Thymus (tissue), 11 donors: ENCODE results near the gene YTHDC1. TPM values are rescaled to one million over a fixed set of nuclear protein-coding genes. Genes with fewer than 3 reads are reported as not detected.
A peak's percentile ranks its signal among the peaks of the same experiment; 100 is the strongest.

Source experiments
- DNase-seq, 9 donors: peaks; one replicate each; pipeline ENCODE4 v3.0.0-alpha.2; 2013; ENCODE audit warnings: low spot score in 9 of 9, low read depth in 6 of 9, missing footprints in 1 of 9
- H3K27ac ChIP-seq, 2 donors: one replicate each; pipeline ENCODE4 v1.5.1; 2013; ENCODE audit warnings: control low read depth in 1 of 2, low read depth in 1 of 2, low read length in 1 of 2, mild to moderate bottlenecking in 1 of 2, moderate library complexity in 1 of 2
- H3K27me3 ChIP-seq, 2 donors: one replicate each; pipeline ENCODE4 v1.5.1; 2013; ENCODE audit warnings: low read length in 1 of 2; ENCODE audit not compliant: control insufficient read depth in 2 of 2, insufficient read depth in 1 of 2
- H3K36me3 ChIP-seq, 2 donors: one replicate each; pipeline ENCODE4 v1.5.1; 2013; ENCODE audit warnings: low read length in 1 of 2, mild to moderate bottlenecking in 1 of 2, moderate library complexity in 1 of 2; ENCODE audit not compliant: control insufficient read depth in 2 of 2, insufficient read depth in 2 of 2
- H3K4me1 ChIP-seq, 2 donors: one replicate each; pipeline ENCODE4 v1.5.1; 2013; ENCODE audit warnings: low read length in 2 of 2; ENCODE audit not compliant: control insufficient read depth in 2 of 2, insufficient read depth in 2 of 2
- H3K4me3 ChIP-seq, 2 donors: one replicate each; pipeline ENCODE4 v1.5.1; 2013; ENCODE audit warnings: low read length in 2 of 2, control low read depth in 1 of 2, mild to moderate bottlenecking in 1 of 2
- H3K9me3 ChIP-seq, 2 donors: one replicate each; pipeline ENCODE4 v1.5.1; 2013; ENCODE audit warnings: low read length in 1 of 2, mild to moderate bottlenecking in 1 of 2; ENCODE audit not compliant: control insufficient read depth in 2 of 2, insufficient read depth in 1 of 2
- WGBS: extraction: QIAGEN DNeasy Blood & Tissue Kit; methylation state at CpG from one replicate; pipeline ENCODE4 v1.1.7; 2013; 5-methylcytosine and 5-hydroxymethylcytosine counted together
- polyA plus RNA-seq: library from polyadenylated mRNA; stranded (reverse); fragments of 200-250 nt; gene quantifications from one replicate; pipeline ENCODE4 v1.2.3, GENCODE V29; 2013
- total RNA-seq: library from RNA; stranded (reverse); fragments of 120-200 nt; gene quantifications from one replicate; pipeline ENCODE4 v1.2.4, GENCODE V29; 2013
- donor health status: healthy.

YTHDC1 gene
- total and polyA plus RNA-seq, 2 donors, result 69.4 to 90.8 TPM

DNA sequence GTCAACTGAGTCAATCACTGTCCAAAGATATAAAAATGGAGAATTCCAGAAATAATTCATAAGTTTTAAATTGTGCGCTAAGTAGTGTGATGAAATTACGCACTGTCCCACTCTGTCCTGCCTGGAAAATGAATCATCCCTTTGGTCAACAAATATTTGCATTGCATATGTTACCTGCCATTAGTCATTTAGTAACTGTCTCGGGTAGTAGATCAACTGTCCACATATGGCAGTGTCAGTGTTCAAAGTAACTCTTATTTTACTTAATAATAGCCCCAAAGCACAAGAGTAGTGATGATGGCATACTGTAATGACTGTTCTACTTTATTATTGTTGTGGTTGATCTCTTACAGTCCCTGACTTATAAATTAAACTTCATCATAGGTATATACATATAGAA, 3.4 kb downstream of the YTHDC1 start:
- H3K4me3 ChIP-seq, result no peak overlapping the region

DNA sequence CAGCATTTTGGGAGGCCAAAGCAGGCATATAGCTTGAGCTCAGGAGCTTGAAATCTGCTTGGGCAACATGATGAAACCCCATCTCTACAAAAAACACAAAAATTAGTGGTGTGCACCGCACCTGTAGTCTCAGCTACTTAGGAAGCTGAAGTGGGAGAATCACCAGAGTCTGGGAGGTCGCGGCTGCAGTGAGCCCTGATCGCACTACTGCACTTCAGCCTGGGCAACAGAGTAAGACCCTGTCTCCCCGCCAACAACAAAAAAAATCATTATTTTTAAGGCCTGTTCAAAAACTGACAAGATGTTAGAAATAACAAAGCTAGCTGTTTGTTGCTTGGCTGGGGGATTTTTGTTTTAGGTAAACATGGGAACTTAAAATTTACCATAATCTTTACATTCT, 5.1 kb downstream of the YTHDC1 start:
- no peak for DNase-seq
- Histone ChIP-seq H3K9me3 (no peaks in the 10 kb centered on the region), H3K4me1 (peaks cover 2 to 4% of the 10 kb centered on the region in 2 donors), H3K36me3 (peaks cover 2 to 3% of the 10 kb centered on the region in 2 donors), H3K27me3 (no peaks in the 10 kb centered on the region), H3K4me3 (no peak overlapping the region), H3K27ac (no peak overlapping the region)
- 97% methylated on average over 5 of the region's 5 CpGs for WGBS

More for the DNA sequence above, 3.4 kb downstream of the YTHDC1 start:
- Histone ChIP-seq H3K9me3 (peaks cover 0 to 4% of the 10 kb centered on the region in 2 donors), H3K27ac (no peak overlapping the region), H3K4me1 (peaks cover 4 to 8% of the 10 kb centered on the region in 2 donors), H3K27me3 (no peaks in the 10 kb centered on the region), H3K36me3 (peaks cover 2 to 3% of the 10 kb centered on the region in 2 donors)
- no peak for DNase-seq
- 99% methylated on average over 3 of the region's 3 CpGs for WGBS

DNA sequence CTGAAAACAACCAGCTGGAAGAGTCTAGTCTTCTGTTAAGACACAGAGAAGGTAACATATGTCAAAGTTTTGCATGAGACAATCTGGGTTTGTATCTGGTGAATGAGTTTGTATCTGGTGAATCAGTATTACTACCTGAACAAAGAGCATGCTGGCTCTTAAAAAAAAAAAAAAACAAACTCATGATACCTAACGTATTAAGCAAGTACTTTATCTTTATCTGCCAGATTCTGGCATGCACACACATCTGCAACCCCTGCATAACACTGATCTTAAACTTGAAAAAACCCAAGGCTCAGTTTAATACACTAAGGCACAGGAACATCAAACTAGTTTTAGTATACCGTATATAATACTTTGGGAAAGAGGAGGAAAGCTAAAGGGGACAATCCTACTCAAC, 5.8 kb downstream of the YTHDC1 start:
- Histone ChIP-seq H3K4me1 (peaks cover 2 to 4% of the 10 kb centered on the region in 2 donors), H3K27me3 (no peaks in the 10 kb centered on the region), H3K9me3 (no peaks in the 10 kb centered on the region), H3K27ac (no peak overlapping the region), H3K4me3 (no peak overlapping the region), H3K36me3 (peaks cover 2 to 3% of the 10 kb centered on the region in 2 donors)
- DNase-seq, result no peak
- WGBS, result 77% methylated on average over 2 of the region's 2 CpGs

DNA sequence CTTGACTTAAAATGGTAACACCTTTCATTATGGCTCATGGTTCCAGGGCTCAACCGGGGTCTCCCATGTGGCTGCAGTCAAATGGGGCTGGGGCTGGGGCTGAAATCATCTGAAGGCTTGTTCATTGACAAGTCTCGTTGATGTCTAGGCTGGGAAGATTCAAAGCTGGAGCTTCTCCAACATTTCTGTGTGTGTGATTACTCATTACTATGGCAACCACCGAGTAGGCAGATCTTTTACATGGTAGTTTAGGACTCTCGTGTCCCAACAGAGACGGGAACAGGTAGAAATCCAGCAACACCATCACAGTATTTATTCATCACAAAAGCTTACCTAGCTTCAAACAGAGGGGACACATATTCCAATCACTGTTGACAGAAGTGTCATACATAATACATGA, 7.8 kb downstream of the YTHDC1 start:
- no peaks in the 10 kb centered on the region for H3K27me3 ChIP-seq
- whole genome bisulfite sequencing, result 85% methylated on average over 5 of the region's 5 CpGs
- DNase-seq, result peak in 1 of 9 donors; percentile 8
- no peak overlapping the region for H3K4me3 ChIP-seq
- H3K27ac ChIP-seq, result no peak overlapping the region
- H3K9me3 ChIP-seq, result no peaks in the 10 kb centered on the region
- peaks cover 3 to 15% of the 10 kb centered on the region in 2 donors for H3K36me3 ChIP-seq
- H3K4me1 ChIP-seq, result peaks cover 2 to 4% of the 10 kb centered on the region in 2 donors

DNA sequence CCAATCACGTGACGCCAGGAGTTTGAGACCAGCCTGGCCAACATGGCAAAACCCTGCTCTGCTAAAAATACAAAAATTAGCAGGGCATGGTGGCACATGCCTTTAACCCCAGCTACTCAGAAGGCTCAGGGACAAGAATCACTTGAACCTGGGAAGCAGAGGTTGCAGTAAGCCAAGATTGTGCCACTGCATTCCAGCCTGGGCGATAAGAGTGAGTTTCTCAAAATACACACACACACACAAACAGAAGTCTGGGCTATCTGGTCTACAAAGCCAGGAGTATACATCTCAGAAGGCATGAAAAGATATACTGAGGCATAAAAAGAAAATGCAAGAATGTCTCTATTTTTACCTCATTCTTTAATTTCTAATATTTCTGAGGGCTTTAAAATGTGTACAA, 11.3 kb downstream of the YTHDC1 start:
- 95% methylated on average over 3 of the region's 3 CpGs for WGBS
- peaks cover 2 to 4% of the 10 kb centered on the region in 2 donors for H3K4me1 ChIP-seq
- H3K4me3 ChIP-seq, result no peak overlapping the region
- H3K36me3 ChIP-seq, result peaks cover 6 to 40% of the 10 kb centered on the region in 2 donors
- H3K9me3 ChIP-seq, result no peaks in the 10 kb centered on the region
- no peak for DNase-seq
- H3K27ac ChIP-seq, result no peak overlapping the region
- no peaks in the 10 kb centered on the region for H3K27me3 ChIP-seq

DNA sequence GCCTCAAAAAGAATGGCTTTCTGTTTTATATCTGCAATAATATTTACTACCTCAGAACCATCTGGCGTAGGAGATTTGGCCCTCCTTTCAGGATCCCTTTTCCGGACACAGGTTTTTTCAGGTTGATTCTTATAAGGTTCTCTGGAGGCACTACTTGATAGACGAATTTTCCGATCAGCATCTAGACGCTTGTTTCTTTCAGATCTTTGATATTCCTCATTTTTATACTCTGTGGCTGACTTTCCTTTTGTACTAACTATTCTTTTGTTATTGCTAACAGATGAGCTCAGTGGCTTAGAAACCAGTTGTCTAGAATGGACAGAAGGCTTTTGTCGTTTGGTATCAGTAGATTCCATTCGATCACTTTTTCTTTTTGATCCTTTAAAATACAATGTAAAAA, 12.4 kb downstream of the YTHDC1 start:
- Histone ChIP-seq H3K4me1 (peaks cover 2 to 4% of the 10 kb centered on the region in 2 donors), H3K4me3 (no peak overlapping the region), H3K27ac (no peak overlapping the region), H3K27me3 (no peaks in the 10 kb centered on the region), H3K9me3 (no peaks in the 10 kb centered on the region), H3K36me3 (peaks cover 6 to 51% of the 10 kb centered on the region in 2 donors)
- 98% methylated on average over 7 of the region's 7 CpGs for WGBS
- no peak for DNase-seq

DNA sequence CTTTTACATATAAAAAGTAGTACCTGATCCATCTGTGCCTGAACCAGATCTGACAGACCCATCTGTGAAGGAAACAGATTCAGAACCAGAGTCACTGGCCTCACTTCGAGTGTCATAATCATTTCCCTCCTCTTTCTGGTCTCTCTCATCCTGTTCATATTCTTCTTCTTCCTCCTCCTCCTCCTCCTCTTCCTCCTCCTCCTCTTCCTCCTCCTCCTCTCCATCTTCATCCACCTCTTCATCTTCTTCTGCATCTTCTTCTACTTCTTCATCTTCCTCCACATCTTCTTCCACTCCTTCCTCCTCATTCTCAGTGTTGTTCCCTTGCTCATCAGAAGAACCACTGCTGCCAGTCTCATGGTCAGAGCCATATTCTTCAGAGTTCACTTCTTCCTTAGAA, 12.9 kb downstream of the YTHDC1 start:
- WGBS, result 85% methylated on average over 1 of the region's 1 CpG
- Histone ChIP-seq H3K27me3 (no peaks in the 10 kb centered on the region), H3K9me3 (no peaks in the 10 kb centered on the region), H3K4me3 (no peak overlapping the region), H3K36me3 (peaks cover 4 to 53% of the 10 kb centered on the region in 2 donors), H3K27ac (no peak overlapping the region), H3K4me1 (peaks cover under 1% of the 10 kb centered on the region in 2 donors)
- DNase-seq, result no peak

DNA sequence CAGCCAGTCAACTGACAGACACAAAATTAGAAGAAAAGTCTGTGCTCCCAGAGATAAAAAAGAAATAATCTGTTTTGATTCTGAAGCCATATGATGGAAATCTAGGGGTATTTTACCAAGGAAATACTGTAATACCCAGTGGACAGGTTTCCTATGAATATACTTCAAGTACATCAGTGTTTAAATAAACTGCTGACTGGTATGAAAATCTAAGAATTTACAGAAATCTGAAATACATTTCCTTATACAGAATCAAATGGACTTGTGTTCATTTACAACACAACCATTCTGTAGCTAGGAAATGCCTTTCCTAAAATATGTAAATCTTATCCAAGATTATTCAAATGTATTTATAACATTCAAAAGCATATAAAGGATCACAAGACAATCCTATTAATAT, 13.4 kb downstream of the YTHDC1 start:
- no peak overlapping the region for H3K27ac ChIP-seq
- peaks cover 4 to 58% of the 10 kb centered on the region in 2 donors for H3K36me3 ChIP-seq
- H3K4me1 ChIP-seq, result no peaks in the 10 kb centered on the region
- H3K4me3 ChIP-seq, result no peak overlapping the region
- no peak for DNase-seq
- H3K9me3 ChIP-seq, result no peaks in the 10 kb centered on the region
- no peaks in the 10 kb centered on the region for H3K27me3 ChIP-seq

DNA sequence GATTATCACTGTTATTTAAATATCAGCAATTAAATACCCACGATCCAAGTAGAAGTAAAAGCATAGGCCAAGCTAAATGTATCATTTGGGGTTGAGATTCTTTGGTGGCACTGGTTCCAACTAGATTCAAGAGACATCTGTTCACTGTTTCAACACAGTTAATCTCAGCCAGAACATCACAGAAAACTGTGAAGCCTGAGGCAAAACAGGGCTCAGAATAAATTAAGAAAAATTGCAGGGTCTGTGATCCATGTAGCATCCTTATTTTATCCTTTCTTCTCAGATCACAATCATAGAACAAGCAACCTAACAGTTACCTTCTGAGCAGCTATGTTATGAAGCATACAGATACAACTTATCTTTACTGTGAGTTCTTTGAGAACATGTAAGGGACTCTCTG, 23.7 kb downstream of the YTHDC1 start:
- DNase-seq, result no peak
- 98% methylated on average over 1 of the region's 1 CpG for WGBS

More for the DNA sequence above, 23.7 kb downstream of the YTHDC1 start:
- Histone ChIP-seq H3K27me3 (no peaks in the 10 kb centered on the region), H3K4me1 (no peaks in the 10 kb centered on the region), H3K9me3 (no peaks in the 10 kb centered on the region), H3K4me3 (no peak overlapping the region), H3K36me3 (peaks cover 16 to 76% of the 10 kb centered on the region in 2 donors), H3K27ac (no peak overlapping the region)
